NCI-H2081 treated with DMSO at 0.1 percent for 48 hours (cell line): ENCODE data around the gene BORCS5.
A peak's percentile ranks its signal among the peaks of the same experiment; 100 is the strongest.

Source experiments
- DNase-seq: peaks from one replicate; lab custom pipeline; 2025; lab: John Stamatoyannopoulos, UW

BORCS5 gene

GRCh38 chr12:12353276-12353675, 3.6 kb upstream of the BORCS5 start:
- no peak for DNase-seq

- no peak for DNase-seq
Observed at GRCh38 chr12:12353807-12354206, 3.1 kb upstream of the BORCS5 start.

- no peak for DNase-seq
Observed at GRCh38 chr12:12356467-12356895, 397 bp upstream of the BORCS5 start.

GRCh38 chr12:12357719-12358461, 1.0 kb downstream of the BORCS5 start:
- no peak for DNase-seq

GRCh38 chr12:12358528-12358927, 1.6 kb downstream of the BORCS5 start:
- DNase-seq, result no peak

GRCh38 chr12:12364787-12365445, 8.0 kb downstream of the BORCS5 start:
- DNase-seq, result no peak

- no peak for DNase-seq
Observed at GRCh38 chr12:12365446-12365802, 8.5 kb downstream of the BORCS5 start.

GRCh38 chr12:12365931-12366431, 9.1 kb downstream of the BORCS5 start:
- no peak for DNase-seq

GRCh38 chr12:12366701-12367481, 10.0 kb downstream of the BORCS5 start:
- DNase-seq, result no peak

- no peak for DNase-seq
Observed at GRCh38 chr12:12367482-12367998, 10.7 kb downstream of the BORCS5 start.

- no peak for DNase-seq
Observed at GRCh38 chr12:12372946-12373722, 16.3 kb downstream of the BORCS5 start.

GRCh38 chr12:12376646-12377448, 20.0 kb downstream of the BORCS5 start:
- peak; percentile 86 for DNase-seq

GRCh38 chr12:12378616-12379015, 21.7 kb downstream of the BORCS5 start:
- DNase-seq, result no peak

GRCh38 chr12:12379831-12380730, 23.2 kb downstream of the BORCS5 start:
- no peak for DNase-seq

GRCh38 chr12:12380949-12381593, 24.2 kb downstream of the BORCS5 start:
- no peak for DNase-seq

- DNase-seq, result no peak
Observed at GRCh38 chr12:12381982-12382381, 25.1 kb downstream of the BORCS5 start.

GRCh38 chr12:12384571-12385340, 27.9 kb downstream of the BORCS5 start:
- DNase-seq, result no peak

- no peak for DNase-seq
Observed at GRCh38 chr12:12387501-12387900, 30.6 kb downstream of the BORCS5 start.
